ENCODE data around the gene KRTCAP2.

DNA sequence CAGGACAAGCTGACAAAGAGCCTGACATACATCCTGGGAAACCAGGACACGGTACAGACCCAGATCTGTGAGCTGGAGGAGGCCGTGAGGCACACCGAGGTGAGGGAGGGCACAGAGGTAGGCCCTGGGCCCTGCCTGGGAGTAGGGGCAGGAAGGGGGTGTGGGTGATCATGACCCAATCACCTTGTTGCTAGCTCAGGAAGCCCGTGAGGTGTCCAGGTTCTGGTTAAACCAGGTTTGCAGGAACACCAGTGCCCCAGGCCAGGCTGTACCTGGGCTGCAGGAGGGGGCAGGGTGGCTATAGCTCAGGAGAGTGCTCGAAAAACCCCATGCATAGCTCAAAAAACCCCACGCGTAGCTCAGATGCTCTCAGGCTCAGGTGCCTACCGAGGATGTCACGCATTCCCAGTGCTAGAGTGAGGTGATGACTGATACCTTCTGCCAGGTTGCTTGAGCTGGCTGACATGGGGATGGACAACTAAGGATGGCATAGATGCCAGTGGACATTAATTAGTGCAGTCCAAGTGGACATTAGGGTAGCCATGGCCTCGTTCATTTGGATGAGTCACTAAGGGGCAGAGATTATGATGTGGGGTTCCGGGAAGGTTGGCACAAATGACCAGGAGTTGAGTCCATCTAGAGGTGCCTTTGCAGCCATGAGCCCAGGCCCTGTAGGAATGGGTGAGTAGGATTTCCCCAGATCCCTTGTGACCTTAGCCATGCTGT is 4.3 kb upstream of the KRTCAP2 start:
- TF ChIP-seq, protein P1, sequence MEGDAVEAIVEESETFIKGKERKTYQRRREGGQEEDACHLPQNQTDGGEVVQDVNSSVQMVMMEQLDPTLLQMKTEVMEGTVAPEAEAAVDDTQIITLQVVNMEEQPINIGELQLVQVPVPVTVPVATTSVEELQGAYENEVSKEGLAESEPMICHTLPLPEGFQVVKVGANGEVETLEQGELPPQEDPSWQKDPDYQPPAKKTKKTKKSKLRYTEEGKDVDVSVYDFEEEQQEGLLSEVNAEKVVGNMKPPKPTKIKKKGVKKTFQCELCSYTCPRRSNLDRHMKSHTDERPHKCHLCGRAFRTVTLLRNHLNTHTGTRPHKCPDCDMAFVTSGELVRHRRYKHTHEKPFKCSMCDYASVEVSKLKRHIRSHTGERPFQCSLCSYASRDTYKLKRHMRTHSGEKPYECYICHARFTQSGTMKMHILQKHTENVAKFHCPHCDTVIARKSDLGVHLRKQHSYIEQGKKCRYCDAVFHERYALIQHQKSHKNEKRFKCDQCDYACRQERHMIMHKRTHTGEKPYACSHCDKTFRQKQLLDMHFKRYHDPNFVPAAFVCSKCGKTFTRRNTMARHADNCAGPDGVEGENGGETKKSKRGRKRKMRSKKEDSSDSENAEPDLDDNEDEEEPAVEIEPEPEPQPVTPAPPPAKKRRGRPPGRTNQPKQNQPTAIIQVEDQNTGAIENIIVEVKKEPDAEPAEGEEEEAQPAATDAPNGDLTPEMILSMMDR (IDR thresholded peaks at IDR 0.05) = no peak
- TF ChIP-seq POLR2AphosphoS5 (IDR thresholded peaks at IDR 0.05) = no peak
